Pulmonary artery endothelial cell (primary cell): ENCODE data around the gene ZHX3. TPM values are rescaled to one million over a fixed set of nuclear protein-coding genes. Genes with fewer than 3 reads are reported as not detected.

Experiments
- DNase-seq: peaks from one replicate; pipeline ENCODE4 v3.0.0-alpha.2; 2011; ENCODE audit warnings: low read depth, low spot score
- total RNA-seq: library from RNA; depleted of rRNA; stranded (reverse); fragments of >200 nt; gene quantifications from 2 replicates; pipeline ENCODE4 v1.2.3, GENCODE V29; 2014

The ZHX3 gene
- total RNA-seq, 1 donor from 2014 or later: 9.0 TPM

GRCh38 chr20:41158082-41158625 lies 159.4 kb downstream of the ZHX3 start:
- DNase-seq: no peak

GRCh38 chr20:41155261-41155660 lies 162.3 kb downstream of the ZHX3 start:
- no peak for DNase-seq

DNA sequence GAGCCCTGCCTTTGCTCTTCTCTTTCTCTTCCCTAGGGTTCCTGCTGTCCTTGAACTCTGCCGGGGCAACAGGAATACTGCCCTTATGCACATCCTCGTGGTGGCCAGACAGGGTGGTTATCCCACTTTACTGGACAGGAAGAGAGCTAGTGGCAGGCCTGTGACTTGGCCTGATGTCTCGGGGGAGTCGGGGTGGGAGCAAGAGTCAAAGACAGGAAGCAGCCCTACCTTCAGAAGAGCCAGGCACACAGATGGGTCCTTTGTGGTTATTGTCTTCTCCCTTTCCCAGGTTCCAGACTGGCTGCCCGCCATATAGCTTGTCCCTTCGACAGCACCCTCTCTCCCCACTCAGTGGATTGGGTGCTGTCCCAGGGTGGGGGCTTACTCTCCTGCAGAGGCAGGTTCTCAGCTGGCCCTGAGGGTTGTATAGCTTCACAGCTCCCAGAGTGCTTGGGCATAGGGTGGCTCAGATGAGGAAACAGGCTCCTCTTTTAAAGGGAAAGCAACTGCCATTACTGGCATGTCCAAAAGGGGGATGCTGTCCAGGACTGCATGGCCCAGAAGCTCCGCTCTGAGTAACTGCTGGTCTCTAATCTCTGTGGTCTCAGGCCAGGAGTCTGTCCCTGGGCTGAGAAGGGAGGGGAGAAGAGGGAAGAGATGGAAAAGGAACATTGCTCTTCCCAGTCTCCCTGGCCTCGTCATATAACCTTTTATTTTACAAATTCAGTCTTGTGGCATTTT lies 162.9 kb downstream of the ZHX3 start:
- no peak for DNase-seq

- DNase-seq: no peak
Observed at GRCh38 chr20:41152108-41152757, 165.3 kb downstream of the ZHX3 start.

GRCh38 chr20:41151134-41151869 lies 166.2 kb downstream of the ZHX3 start:
- DNase-seq: no peak

GRCh38 chr20:41150664-41151063 lies 166.9 kb downstream of the ZHX3 start:
- peak; percentile 89 for DNase-seq

DNA sequence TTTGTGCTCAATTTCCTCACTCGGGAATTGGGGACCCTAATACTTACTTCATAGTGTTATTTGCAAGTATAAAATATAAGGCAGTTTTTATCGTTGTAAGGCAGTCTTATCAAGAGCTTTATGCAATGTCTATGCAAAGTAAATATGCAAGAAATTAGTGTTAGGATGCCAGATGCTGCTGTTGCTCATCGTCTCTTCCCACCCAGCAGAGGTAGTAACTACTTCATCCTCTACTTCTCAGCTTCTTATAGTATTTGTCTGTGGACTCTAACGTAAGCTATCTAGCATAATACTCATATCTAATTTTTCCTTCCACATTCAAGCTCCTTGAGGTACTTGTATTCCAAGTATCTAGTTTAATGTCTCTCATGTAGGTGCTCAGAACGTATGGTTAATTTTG lies 168.6 kb downstream of the ZHX3 start:
- DNase-seq: no peak

DNA sequence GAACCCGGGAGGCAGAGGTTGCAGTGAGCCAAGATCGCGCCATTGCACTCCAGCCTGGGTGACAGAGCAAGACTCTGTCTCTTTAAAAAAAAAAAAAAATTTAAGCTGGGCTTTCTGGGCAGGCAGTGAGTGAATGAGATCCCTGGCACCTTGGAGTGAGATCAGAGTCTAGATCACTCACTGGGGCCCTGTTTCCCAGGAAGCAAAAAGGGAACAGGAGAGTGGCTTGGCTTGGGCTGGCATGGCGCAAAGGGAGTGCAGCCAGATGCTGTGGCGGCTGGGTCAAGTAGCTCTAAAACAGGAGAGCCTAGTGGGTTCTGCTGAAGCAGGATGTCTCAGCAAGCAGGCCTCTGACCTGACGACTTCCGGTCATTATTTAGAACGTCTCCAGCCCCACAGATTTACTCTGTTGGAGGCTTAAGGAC lies 169.8 kb downstream of the ZHX3 start:
- peak; percentile 77 for DNase-seq

DNA sequence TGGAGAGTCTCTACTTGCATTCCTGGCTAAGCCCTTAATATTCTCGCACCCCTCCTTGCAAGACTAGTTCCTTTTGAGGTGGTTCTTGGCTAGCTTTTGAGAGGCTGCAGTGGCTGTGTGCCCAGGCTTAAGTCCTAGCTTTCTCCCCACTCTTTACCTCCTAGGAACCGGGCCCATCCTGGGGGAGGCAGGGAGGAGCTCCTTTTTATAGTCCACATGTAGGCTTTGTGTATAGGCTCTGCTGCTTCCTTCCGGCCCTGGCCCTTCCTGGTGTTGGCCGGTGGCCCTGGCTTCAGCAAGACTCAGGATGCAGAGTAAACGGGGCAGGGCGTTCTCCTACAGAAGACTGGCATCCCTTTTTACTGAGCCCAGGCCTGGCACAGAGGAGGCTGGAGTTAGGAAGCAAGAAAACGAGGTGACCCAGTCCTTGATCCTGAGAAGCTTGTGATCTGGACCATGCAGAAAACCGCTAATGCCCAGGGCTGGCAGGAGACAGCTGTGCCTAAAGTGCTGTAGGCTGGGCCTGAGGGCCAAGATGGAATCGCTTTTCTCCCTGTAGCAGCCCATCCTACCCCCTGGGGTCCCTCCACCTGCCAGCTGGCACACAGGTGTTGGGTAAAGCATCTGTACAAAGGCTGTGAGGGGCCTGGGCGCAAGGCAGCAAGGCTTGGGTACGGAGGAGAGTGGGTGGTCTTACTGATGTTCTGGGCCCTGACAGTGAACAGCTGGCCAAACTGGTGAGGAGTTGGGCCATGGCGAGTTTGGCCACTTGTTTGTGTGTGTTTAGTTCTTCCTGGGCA lies 171.5 kb downstream of the ZHX3 start:
- DNase-seq: no peak

DNA sequence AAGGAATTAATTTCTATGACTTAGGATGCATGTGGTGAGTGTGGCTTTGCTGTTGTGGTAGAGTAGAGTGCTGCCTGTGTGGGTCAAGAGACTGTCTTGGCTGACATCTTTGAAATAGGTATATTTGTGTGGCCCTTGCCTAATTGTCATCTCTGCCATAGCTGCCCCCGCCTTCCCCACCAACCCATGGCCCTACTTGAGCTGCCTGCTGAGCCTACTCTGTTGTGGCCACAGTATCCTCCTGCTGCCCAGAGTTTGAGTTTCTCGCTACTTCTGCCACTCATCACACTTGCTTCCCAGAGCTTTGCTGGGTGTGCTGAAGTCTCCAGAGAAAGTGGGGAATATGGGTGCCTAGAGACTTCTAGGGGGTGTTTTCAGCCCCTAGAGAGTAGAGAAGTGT lies 172.2 kb downstream of the ZHX3 start:
- DNase-seq: no peak

DNA sequence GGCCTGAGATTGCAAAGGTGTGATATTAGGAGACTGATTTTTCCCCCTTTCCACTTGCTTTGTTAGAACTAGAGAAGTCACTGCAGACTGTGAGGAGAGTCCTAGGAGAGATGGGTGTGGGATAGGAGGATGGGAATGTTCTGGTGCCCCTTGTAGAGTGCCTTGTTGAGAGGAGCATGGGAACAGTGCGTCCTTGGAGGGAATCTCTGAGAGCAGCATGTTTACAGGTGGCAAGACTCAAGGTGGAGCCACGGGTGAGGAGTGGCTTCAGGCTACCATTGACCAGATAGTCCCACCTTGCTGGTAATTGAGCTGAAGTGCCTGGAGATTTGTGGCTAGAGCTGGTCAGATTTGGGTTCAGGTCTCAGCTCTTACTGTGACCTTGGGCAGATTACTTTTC lies 174.2 kb downstream of the ZHX3 start:
- no peak for DNase-seq

GRCh38 chr20:41142919-41143318 lies 174.6 kb downstream of the ZHX3 start:
- DNase-seq: no peak

DNA sequence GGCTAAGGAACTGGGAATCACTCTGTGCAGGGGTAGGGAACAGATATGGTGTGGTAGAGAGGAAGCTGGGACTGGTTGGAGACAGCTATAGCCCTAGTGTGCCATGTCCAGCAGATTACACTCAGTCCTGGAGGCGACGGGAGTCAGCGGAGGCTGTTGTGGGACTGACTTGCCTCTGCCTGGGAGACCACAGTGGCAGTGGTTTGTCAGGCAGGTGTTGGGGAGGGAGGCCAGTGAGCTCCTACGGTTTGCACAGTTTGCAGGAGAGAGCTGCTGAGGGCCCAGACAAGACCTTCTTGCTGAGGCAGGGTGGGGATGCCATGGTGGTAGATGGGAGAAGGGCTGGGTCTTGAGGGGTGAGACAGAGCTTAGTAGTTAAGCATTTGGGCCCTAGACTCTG lies 175.3 kb downstream of the ZHX3 start:
- no peak for DNase-seq

GRCh38 chr20:41141153-41141815 lies 176.2 kb downstream of the ZHX3 start:
- DNase-seq: peak; percentile 52

GRCh38 chr20:41140226-41141133 lies 177.1 kb downstream of the ZHX3 start:
- DNase-seq: no peak

- no peak for DNase-seq
Observed at GRCh38 chr20:41139227-41140093, 178.1 kb downstream of the ZHX3 start.

DNA sequence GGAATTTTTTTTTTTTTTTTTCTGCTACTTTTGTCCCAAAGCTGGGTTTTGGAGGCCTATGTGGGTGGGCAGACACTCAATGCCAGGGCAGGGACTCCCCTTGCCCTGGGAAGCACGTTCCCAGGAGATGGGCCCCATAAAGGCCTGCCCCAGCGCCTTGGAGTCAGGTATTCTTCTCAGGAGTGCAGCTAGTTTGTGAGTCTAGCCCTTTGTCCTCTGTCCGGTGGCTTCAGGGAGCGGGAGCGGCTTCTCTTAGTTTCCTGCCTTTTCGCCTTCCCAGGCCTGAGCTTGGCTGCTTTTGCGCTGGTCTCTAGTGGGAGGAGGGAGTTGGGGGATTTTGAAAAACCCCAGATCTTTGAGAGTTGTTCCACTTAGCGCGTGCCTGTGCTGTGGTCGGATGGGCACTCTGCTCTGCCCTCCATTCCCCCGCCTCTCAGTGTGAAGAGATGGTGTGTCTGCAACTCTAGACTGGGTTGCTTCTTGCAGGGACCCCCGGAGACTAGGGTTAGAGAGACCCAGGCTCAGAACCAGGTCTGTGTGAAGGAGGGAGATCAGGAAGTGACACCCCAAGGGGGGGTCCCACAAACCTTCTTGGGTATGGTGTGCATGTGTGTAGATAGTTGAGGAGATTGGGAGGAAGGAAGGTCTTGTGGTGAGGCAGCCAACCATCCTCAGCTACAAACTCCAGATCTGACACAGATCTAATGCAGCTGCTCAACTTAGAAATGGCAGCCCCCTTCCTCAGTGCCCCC lies 178.9 kb downstream of the ZHX3 start:
- no peak for DNase-seq
